ENCODE results near the gene LATS2.

The LATS2 gene

GRCh38 chr13:21061029-21061763 is at the start of gene LATS2:
Gene LATS2, minus strand, starts transcription at chr13:21061586. Its CDS starts 15,560 bp downstream, at chr13:21046026.
- peak within 1 kb of the TSS; percentile 71 for H3K4me3 ChIP-seq (ENCODE audit: low read depth, low read length)
- DNase-seq (ENCODE audit: low read depth), result peak; percentile 93
- TF ChIP-seq MAX (IDR thresholded peaks at IDR 0.05; ENCODE audit: low read depth, low read length) (peak; percentile 93), POLR2A (IDR thresholded peaks at IDR 0.05; ENCODE audit: extremely low read depth, insufficient read length) (peak; percentile 82), CTCF (IDR thresholded peaks at IDR 0.05; ENCODE audit: low read depth, low read length) (no peak)

- DNase-seq (ENCODE audit: low read depth), result no peak
- TF ChIP-seq MYC (IDR thresholded peaks at IDR 0.05; ENCODE audit: low read depth, low read length) (no peak), CTCF (IDR thresholded peaks at IDR 0.05; ENCODE audit: low read depth, low read length) (no peak), MAX (IDR thresholded peaks at IDR 0.05; ENCODE audit: low read depth, low read length) (no peak), POLR2A (IDR thresholded peaks at IDR 0.05; ENCODE audit: extremely low read depth, insufficient read length) (no peak)
- no peak overlapping the region for H3K4me3 ChIP-seq (ENCODE audit: low read depth, low read length)
These were observed 47.8 kb upstream of the LATS2 start for GRCh38 chr13:21109168-21109567.

DNA sequence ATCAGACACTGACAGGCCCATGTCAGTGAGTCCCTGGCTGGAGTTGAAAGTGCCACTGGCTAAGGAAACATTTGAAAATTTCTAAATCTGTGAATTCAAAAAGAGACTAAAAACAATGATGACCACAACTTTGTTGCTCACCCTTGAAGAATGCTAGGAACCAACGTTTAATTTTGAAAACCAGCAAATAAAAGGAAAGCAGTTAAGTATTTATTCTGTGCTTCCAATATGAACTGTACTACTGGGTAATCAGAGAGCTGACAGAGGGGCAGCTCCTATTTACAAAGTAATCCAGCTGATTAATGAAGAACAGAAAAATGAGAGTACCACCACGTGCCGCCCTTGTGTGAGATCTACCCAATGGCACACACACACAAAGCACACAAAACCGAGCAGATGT is 44.7 kb upstream of the LATS2 start:
- H3K4me3 ChIP-seq (ENCODE audit: low read depth, low read length), result no peak overlapping the region
- TF ChIP-seq CTCF (IDR thresholded peaks at IDR 0.05; ENCODE audit: low read depth, low read length), result no peak
- TF ChIP-seq POLR2A (IDR thresholded peaks at IDR 0.05; ENCODE audit: extremely low read depth, insufficient read length), result no peak
- no peak for TF ChIP-seq MYC (IDR thresholded peaks at IDR 0.05; ENCODE audit: low read depth, low read length)
- TF ChIP-seq MAX (IDR thresholded peaks at IDR 0.05; ENCODE audit: low read depth, low read length), result no peak
- no peak for DNase-seq (ENCODE audit: low read depth)

DNA sequence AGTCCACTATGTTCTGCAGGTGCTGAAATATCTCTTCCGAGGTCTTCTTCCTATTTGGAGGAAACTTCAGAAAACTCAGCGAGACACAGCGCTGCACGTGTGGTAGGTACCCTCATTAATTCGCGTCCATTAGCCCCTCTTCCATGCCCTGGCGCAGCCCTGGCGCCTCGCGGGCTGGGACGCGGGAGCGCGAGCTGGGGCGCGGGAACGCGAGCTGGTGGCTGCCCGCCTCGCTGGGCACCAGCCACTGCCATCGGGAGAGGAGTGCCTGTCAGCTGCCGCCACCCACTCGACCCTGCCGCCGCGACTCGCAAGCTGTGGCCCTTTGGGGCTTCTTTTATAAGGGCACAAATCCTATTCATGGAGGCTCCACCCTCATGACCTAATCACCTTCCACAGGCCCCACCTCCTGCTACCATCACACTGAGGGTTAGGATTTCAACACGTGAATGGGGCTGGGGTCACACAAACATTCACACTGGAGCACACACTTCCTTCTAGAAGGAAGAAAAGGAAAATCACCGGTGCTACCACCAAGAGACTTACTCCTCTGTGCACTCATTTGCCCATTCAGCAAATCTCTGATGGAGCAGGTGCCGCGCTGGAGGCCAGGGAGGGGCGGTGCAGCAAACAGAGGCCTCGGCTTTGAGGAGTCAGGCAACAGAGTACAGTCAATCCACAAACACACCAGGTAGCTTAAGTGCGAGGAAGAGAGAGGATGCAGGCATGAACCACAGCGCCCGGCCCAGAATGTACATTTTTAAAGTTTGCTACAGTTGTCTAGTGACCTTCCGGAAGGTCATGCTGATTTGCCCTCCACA is 43.0 kb upstream of the LATS2 start:
- DNase-seq (ENCODE audit: low read depth), result no peak
- no peak for TF ChIP-seq MYC (IDR thresholded peaks at IDR 0.05; ENCODE audit: low read depth, low read length)
- H3K4me3 ChIP-seq (ENCODE audit: low read depth, low read length), result no peak overlapping the region

- DNase-seq (ENCODE audit: low read depth), result no peak
- no peak overlapping the region for H3K4me3 ChIP-seq (ENCODE audit: low read depth, low read length)
- TF ChIP-seq CTCF (IDR thresholded peaks at IDR 0.05; ENCODE audit: low read depth, low read length) (no peak), POLR2A (IDR thresholded peaks at IDR 0.05; ENCODE audit: extremely low read depth, insufficient read length) (no peak), MYC (IDR thresholded peaks at IDR 0.05; ENCODE audit: low read depth, low read length) (no peak), MAX (IDR thresholded peaks at IDR 0.05; ENCODE audit: low read depth, low read length) (no peak)
These were observed 40.6 kb upstream of the LATS2 start for GRCh38 chr13:21101865-21102576.
